Measurements from ENCODE around the gene DDX31.

DDX31 gene

DNA sequence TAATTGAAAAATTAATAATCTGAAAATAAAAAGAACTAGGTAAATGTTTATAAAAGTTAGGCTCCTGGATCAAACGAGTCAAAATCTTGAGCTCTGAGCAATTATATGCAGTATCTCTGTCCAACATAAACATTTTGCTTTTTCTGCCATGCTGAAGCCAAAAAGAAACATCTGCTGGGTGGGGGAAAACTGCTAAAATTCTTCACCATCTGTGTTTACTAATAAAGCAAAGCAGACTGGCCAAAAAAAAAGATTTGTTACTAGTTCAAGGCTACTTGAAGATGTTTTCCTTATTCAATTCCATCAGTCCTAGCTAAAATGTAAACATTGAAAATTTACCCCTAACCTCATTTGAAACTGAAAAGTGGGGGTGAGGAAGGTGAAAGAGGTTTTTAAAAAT lies 30.2 kb upstream of the DDX31 start:
- Histone ChIP-seq H3K4me3 (ENCODE audit: low read length in 2 of 2) (no peak overlapping the region), H4K8ac (ENCODE audit: low read depth, low read length) (no peak overlapping the region), H3K9ac (ENCODE audit: low read depth, low read length, poor library complexity) (no peak overlapping the region), H2BK15ac (ENCODE audit: low read length) (no peak overlapping the region), H2BK120ac (ENCODE audit: low read depth, low read length) (no peak overlapping the region), H3K4me2 (ENCODE audit: insufficient read depth, low read length, poor library complexity, severe bottlenecking) (no peak overlapping the region), H3K14ac (ENCODE audit: low read length) (no peak overlapping the region), H3K4ac (ENCODE audit: low read length) (no peak overlapping the region), H3K4me1 (ENCODE audit: control insufficient read depth in 2 of 2, insufficient read depth in 1 of 2, low read depth in 1 of 2, low read length in 2 of 2) (no peaks in the 10 kb centered on the region), H3K9me3 (replicated peaks in 1 of 2; ENCODE audit: control insufficient read depth in 2 of 2, insufficient read depth in 1 of 2, low read depth in 1 of 2, low read length in 2 of 2) (peaks cover 6 to 26% of the 10 kb centered on the region in 2 donors), H3K27ac (replicated peaks; ENCODE audit: low read length) (no peak overlapping the region), H2BK5ac (ENCODE audit: low read length) (no peak overlapping the region), H3K79me1 (ENCODE audit: low read depth, low read length) (no peaks in the 10 kb centered on the region), H2AK5ac (ENCODE audit: low read depth, low read length) (no peak overlapping the region), H3K23ac (ENCODE audit: low read depth, low read length, poor library complexity) (no peak overlapping the region), H3K36me3 (replicated peaks in 1 of 2; ENCODE audit: control insufficient read depth in 2 of 2, insufficient read depth in 2 of 2, low read length in 2 of 2) (no peaks in the 10 kb centered on the region), H2BK12ac (ENCODE audit: low read length) (no peak overlapping the region), H2AFZ (ENCODE audit: low read length) (no peak overlapping the region), H3K27me3 (ENCODE audit: control insufficient read depth in 3 of 3, insufficient read depth in 3 of 3, low read depth in 1 of 3, low read length in 3 of 3) (no peaks in the 10 kb centered on the region), H4K91ac (ENCODE audit: low read depth, low read length, poor library complexity) (no peak overlapping the region), H3K18ac (ENCODE audit: low read length) (no peak overlapping the region)
- WGBS, 2 donors (ENCODE audit: extremely low coverage in 2 of 2, insufficient read length in 2 of 2, insufficient replicate concordance in 1 of 2): no CpG with 5 or more reads among the region's 1 CpG
- DNase-seq (ENCODE audit: low spot score): no peak

DNA sequence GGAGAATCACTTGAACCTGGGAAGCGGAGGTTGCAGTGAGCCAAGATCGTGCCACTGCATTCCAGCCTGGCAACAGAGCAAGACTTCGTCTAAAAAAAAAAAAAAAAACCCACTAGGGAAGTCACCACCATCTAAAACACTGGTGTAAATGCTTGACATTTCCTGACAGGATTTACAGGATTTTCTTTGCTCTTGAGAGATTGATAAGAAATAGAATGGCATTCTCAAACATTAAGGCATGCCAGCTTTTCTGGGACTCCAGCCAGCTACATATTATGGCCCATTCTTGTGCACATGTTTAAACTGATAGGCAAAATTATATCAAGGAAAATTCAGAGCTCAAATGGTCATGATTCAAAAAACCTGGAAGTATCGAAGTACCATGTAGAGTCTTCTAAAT lies 29.2 kb upstream of the DDX31 start:
- no peaks in the 10 kb centered on the region for H3K36me3 ChIP-seq (replicated peaks in 1 of 2; ENCODE audit: control insufficient read depth in 2 of 2, insufficient read depth in 2 of 2, low read length in 2 of 2)
- no peak overlapping the region for H3K18ac ChIP-seq (ENCODE audit: low read length)
- no peak overlapping the region for H3K4me3 ChIP-seq (ENCODE audit: low read length in 2 of 2)
- H3K9ac ChIP-seq (ENCODE audit: low read depth, low read length, poor library complexity): no peak overlapping the region
- H2AK5ac ChIP-seq (ENCODE audit: low read depth, low read length): no peak overlapping the region
- H3K4me1 ChIP-seq (ENCODE audit: control insufficient read depth in 2 of 2, insufficient read depth in 1 of 2, low read depth in 1 of 2, low read length in 2 of 2): no peaks in the 10 kb centered on the region
- no peak overlapping the region for H4K8ac ChIP-seq (ENCODE audit: low read depth, low read length)
- H4K91ac ChIP-seq (ENCODE audit: low read depth, low read length, poor library complexity): no peak overlapping the region
- H3K9me3 ChIP-seq (replicated peaks in 1 of 2; ENCODE audit: control insufficient read depth in 2 of 2, insufficient read depth in 1 of 2, low read depth in 1 of 2, low read length in 2 of 2): peaks cover 6 to 26% of the 10 kb centered on the region in 2 donors
- WGBS, 2 donors (ENCODE audit: extremely low coverage in 2 of 2, insufficient read length in 2 of 2, insufficient replicate concordance in 1 of 2): no CpG with 5 or more reads among the region's 4 CpGs
- no peaks in the 10 kb centered on the region for H3K27me3 ChIP-seq (ENCODE audit: control insufficient read depth in 3 of 3, insufficient read depth in 3 of 3, low read depth in 1 of 3, low read length in 3 of 3)
- no peak overlapping the region for H3K4ac ChIP-seq (ENCODE audit: low read length)
- H2BK15ac ChIP-seq (ENCODE audit: low read length): no peak overlapping the region
- no peak for DNase-seq (ENCODE audit: low spot score)
- no peak overlapping the region for H3K23ac ChIP-seq (ENCODE audit: low read depth, low read length, poor library complexity)
- H2BK120ac ChIP-seq (ENCODE audit: low read depth, low read length): no peak overlapping the region
- H2AFZ ChIP-seq (ENCODE audit: low read length): no peak overlapping the region
- no peak overlapping the region for H2BK5ac ChIP-seq (ENCODE audit: low read length)
- no peak overlapping the region for H2BK12ac ChIP-seq (ENCODE audit: low read length)
- H3K79me1 ChIP-seq (ENCODE audit: low read depth, low read length): no peaks in the 10 kb centered on the region
- no peak overlapping the region for H3K27ac ChIP-seq (replicated peaks; ENCODE audit: low read length)
- no peak overlapping the region for H3K14ac ChIP-seq (ENCODE audit: low read length)
- H3K4me2 ChIP-seq (ENCODE audit: insufficient read depth, low read length, poor library complexity, severe bottlenecking): no peak overlapping the region

DNA sequence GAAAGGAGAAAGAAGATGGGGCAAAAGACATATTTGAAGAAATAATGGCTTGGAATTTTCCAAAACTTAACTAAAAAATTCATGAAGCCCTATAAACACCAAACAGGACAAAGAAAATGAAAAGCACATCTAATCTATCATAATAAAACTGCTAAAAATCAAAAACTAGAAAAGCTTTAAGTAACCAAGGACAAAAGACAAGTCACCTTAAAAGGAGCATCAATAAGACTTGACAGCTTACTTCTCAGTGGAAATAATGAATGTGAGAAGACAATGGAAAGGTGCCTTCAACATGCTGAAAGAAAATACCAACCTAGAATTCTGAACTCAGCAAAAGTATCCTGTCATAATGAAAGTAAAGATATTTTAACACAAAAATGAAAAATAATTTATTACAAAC lies 27.4 kb upstream of the DDX31 start:
- peaks cover 0 to 5% of the 10 kb centered on the region in 2 donors for H3K36me3 ChIP-seq (replicated peaks in 1 of 2; ENCODE audit: control insufficient read depth in 2 of 2, insufficient read depth in 2 of 2, low read length in 2 of 2)
- no peak overlapping the region for H2BK120ac ChIP-seq (ENCODE audit: low read depth, low read length)
- no peak overlapping the region for H4K8ac ChIP-seq (ENCODE audit: low read depth, low read length)
- no peak overlapping the region for H2BK15ac ChIP-seq (ENCODE audit: low read length)
- no peak overlapping the region for H3K27ac ChIP-seq (replicated peaks; ENCODE audit: low read length)
- no peak overlapping the region for H3K9ac ChIP-seq (ENCODE audit: low read depth, low read length, poor library complexity)
- no peak overlapping the region for H3K14ac ChIP-seq (ENCODE audit: low read length)
- H3K9me3 ChIP-seq (replicated peaks in 1 of 2; ENCODE audit: control insufficient read depth in 2 of 2, insufficient read depth in 1 of 2, low read depth in 1 of 2, low read length in 2 of 2): peaks cover 6 to 23% of the 10 kb centered on the region in 2 donors
- no peak overlapping the region for H3K4me3 ChIP-seq (ENCODE audit: low read length in 2 of 2)
- H3K4ac ChIP-seq (ENCODE audit: low read length): no peak overlapping the region
- H4K91ac ChIP-seq (ENCODE audit: low read depth, low read length, poor library complexity): no peak overlapping the region
- no peak overlapping the region for H3K18ac ChIP-seq (ENCODE audit: low read length)
- H3K4me1 ChIP-seq (ENCODE audit: control insufficient read depth in 2 of 2, insufficient read depth in 1 of 2, low read depth in 1 of 2, low read length in 2 of 2): no peaks in the 10 kb centered on the region
- H3K79me1 ChIP-seq (ENCODE audit: low read depth, low read length): no peaks in the 10 kb centered on the region
- DNase-seq (ENCODE audit: low spot score): no peak
- no peak overlapping the region for H3K4me2 ChIP-seq (ENCODE audit: insufficient read depth, low read length, poor library complexity, severe bottlenecking)
- no peak overlapping the region for H2AFZ ChIP-seq (ENCODE audit: low read length)
- no peak overlapping the region for H2BK12ac ChIP-seq (ENCODE audit: low read length)
- no peaks in the 10 kb centered on the region for H3K27me3 ChIP-seq (ENCODE audit: control insufficient read depth in 3 of 3, insufficient read depth in 3 of 3, low read depth in 1 of 3, low read length in 3 of 3)
- no peak overlapping the region for H2BK5ac ChIP-seq (ENCODE audit: low read length)
- H2AK5ac ChIP-seq (ENCODE audit: low read depth, low read length): no peak overlapping the region
- H3K23ac ChIP-seq (ENCODE audit: low read depth, low read length, poor library complexity): no peak overlapping the region

DNA sequence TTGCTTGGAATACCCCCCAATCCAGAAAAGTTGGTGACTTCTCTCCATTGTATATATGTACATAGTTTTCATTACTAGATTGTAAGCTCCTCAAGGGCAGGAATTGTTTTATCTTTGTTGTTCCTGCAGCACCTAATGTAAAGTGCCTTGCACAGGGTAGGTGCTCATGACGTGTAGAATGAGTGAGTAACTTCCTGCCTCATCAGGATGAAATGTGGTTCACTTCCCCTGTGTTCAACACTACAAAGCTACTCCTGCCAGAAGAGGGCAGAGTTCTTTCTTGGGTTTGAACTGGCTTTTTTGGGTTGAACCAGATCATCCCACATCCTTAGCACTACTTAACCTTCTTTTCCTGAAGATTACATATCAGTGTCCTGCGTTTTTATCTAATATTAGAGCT lies 24.4 kb upstream of the DDX31 start:
- DNase-seq (ENCODE audit: low spot score): no peak
- H3K9ac ChIP-seq (ENCODE audit: low read depth, low read length, poor library complexity): no peak overlapping the region
- H3K9me3 ChIP-seq (replicated peaks in 1 of 2; ENCODE audit: control insufficient read depth in 2 of 2, insufficient read depth in 1 of 2, low read depth in 1 of 2, low read length in 2 of 2): peaks cover 9 to 23% of the 10 kb centered on the region in 2 donors
- no peak overlapping the region for H3K4me2 ChIP-seq (ENCODE audit: insufficient read depth, low read length, poor library complexity, severe bottlenecking)
- H3K4ac ChIP-seq (ENCODE audit: low read length): no peak overlapping the region
- H3K27ac ChIP-seq (replicated peaks; ENCODE audit: low read length): no peak overlapping the region
- no peak overlapping the region for H2AK5ac ChIP-seq (ENCODE audit: low read depth, low read length)
- peaks cover 14 to 35% of the 10 kb centered on the region in 2 donors for H3K36me3 ChIP-seq (replicated peaks in 1 of 2; ENCODE audit: control insufficient read depth in 2 of 2, insufficient read depth in 2 of 2, low read length in 2 of 2)
- H3K18ac ChIP-seq (ENCODE audit: low read length): no peak overlapping the region
- H3K23ac ChIP-seq (ENCODE audit: low read depth, low read length, poor library complexity): no peak overlapping the region
- no CpG with 5 or more reads among the region's 2 CpGs for WGBS, 2 donors (ENCODE audit: extremely low coverage in 2 of 2, insufficient read length in 2 of 2, insufficient replicate concordance in 1 of 2)
- no peaks in the 10 kb centered on the region for H3K27me3 ChIP-seq (ENCODE audit: control insufficient read depth in 3 of 3, insufficient read depth in 3 of 3, low read depth in 1 of 3, low read length in 3 of 3)
- H2BK12ac ChIP-seq (ENCODE audit: low read length): no peak overlapping the region
- H4K91ac ChIP-seq (ENCODE audit: low read depth, low read length, poor library complexity): no peak overlapping the region
- H2BK120ac ChIP-seq (ENCODE audit: low read depth, low read length): no peak overlapping the region
- H3K79me1 ChIP-seq (ENCODE audit: low read depth, low read length): no peaks in the 10 kb centered on the region
- H3K14ac ChIP-seq (ENCODE audit: low read length): no peak overlapping the region
- H2AFZ ChIP-seq (ENCODE audit: low read length): no peak overlapping the region
- no peak overlapping the region for H4K8ac ChIP-seq (ENCODE audit: low read depth, low read length)
- no peak overlapping the region for H2BK5ac ChIP-seq (ENCODE audit: low read length)
- no peak overlapping the region for H2BK15ac ChIP-seq (ENCODE audit: low read length)
- H3K4me3 ChIP-seq (ENCODE audit: low read length in 2 of 2): no peak overlapping the region
- H3K4me1 ChIP-seq (ENCODE audit: control insufficient read depth in 2 of 2, insufficient read depth in 1 of 2, low read depth in 1 of 2, low read length in 2 of 2): no peaks in the 10 kb centered on the region
